GM23338 (cell line): ENCODE data around the gene SASS6. TPM values are rescaled to one million over a fixed set of nuclear protein-coding genes. Genes with fewer than 3 reads are reported as not detected.

Experiments used
- ATAC-seq: fragments of 200-7000 bp; cut with Tn5 transposase; 3 replicates; pipeline ENCODE4 v1.9.1; 2020
- DNase-seq: peaks from one replicate; pipeline ENCODE4 v3.0.0-alpha.2; 2015; ENCODE audit warnings: low spot score
- H2AFZ ChIP-seq: fragments of 200-600 bp; sonication (generic); 2 replicates; pipeline ENCODE4 v1.8.0; 2016; ENCODE audit warnings: antibody characterized with exemption, mild to moderate bottlenecking, moderate library complexity
- H3F3A ChIP-seq: fragments of 200-600 bp; sonication (generic); replicated peaks from 2 replicates; pipeline ENCODE4 v1.8.0; 2017; ENCODE audit warnings: antibody characterized with exemption, mixed run types, low read depth
- H3K27ac ChIP-seq: fragments of 200-600 bp; sonication (generic); 2 replicates; pipeline ENCODE4 v1.6.1; 2016; ENCODE audit warnings: low read depth
- H3K27me3 ChIP-seq: fragments of 200-600 bp; sonication (generic); 2 replicates; pipeline ENCODE4 v1.8.0; 2016; ENCODE audit warnings: mild to moderate bottlenecking, mixed run types, moderate library complexity; ENCODE audit not compliant: insufficient read depth
- H3K36me3 ChIP-seq: fragments of 200-600 bp; sonication (generic); 2 replicates; pipeline ENCODE4 v1.8.0; 2016; ENCODE audit warnings: mild to moderate bottlenecking; ENCODE audit not compliant: insufficient read depth
- H3K4me1 ChIP-seq: fragments of 200-600 bp; sonication (generic); 2 replicates; pipeline ENCODE4 v1.8.0; 2016; ENCODE audit warnings: mild to moderate bottlenecking, moderate library complexity; ENCODE audit not compliant: insufficient read depth
- H3K4me2 ChIP-seq: fragments of 200-600 bp; sonication (generic); 2 replicates; pipeline ENCODE4 v1.7.1; 2017; ENCODE audit warnings: mixed run types
- H3K4me3 ChIP-seq: fragments of 200-600 bp; sonication (generic); 2 replicates; pipeline ENCODE4 v1.6.1; 2016; ENCODE audit warnings: mixed run types
- H3K79me2 ChIP-seq: fragments of 200-600 bp; sonication (generic); replicated peaks from 2 replicates; pipeline ENCODE4 v1.8.0; 2017; ENCODE audit warnings: mild to moderate bottlenecking; ENCODE audit not compliant: insufficient read depth
- H3K9me2 ChIP-seq: fragments of 200-600 bp; sonication (generic); 2 replicates; pipeline ENCODE4 v1.8.0; 2017; ENCODE audit not compliant: insufficient read depth
- H4K20me1 ChIP-seq: fragments of 200-600 bp; sonication (generic); replicated peaks from 2 replicates; pipeline ENCODE4 v1.8.0; 2017; ENCODE audit warnings: mild to moderate bottlenecking; ENCODE audit not compliant: insufficient read depth
- H3K27ac Mint-ChIP-seq: 2 replicates; pipeline ENCODE4 v1.8.0; 2020; ENCODE audit warnings: inconsistent platforms, mild to moderate bottlenecking, moderate library complexity, mixed read lengths
- H3K27me3 Mint-ChIP-seq: 3 replicates; pipeline ENCODE4 v1.8.0; 2022; ENCODE audit warnings: low read depth, mild to moderate bottlenecking, moderate library complexity, mixed read lengths, inconsistent platforms; ENCODE audit not compliant: insufficient read depth, poor library complexity
- H3K36me3 Mint-ChIP-seq: 3 replicates; pipeline ENCODE4 v1.8.0; 2021; ENCODE audit warnings: low read depth, mild to moderate bottlenecking, inconsistent platforms, moderate library complexity, mixed read lengths
- H3K4me1 Mint-ChIP-seq: 3 replicates; pipeline ENCODE4 v1.8.0; 2020; ENCODE audit warnings: mild to moderate bottlenecking, inconsistent platforms, mixed read lengths
- H3K4me3 Mint-ChIP-seq: 3 replicates; pipeline ENCODE4 v1.8.0; 2021; ENCODE audit warnings: moderate library complexity, mild to moderate bottlenecking, inconsistent platforms, mixed read lengths
- H3K9me3 Mint-ChIP-seq: 3 replicates; pipeline ENCODE4 v1.8.0; 2020; ENCODE audit warnings: moderate library complexity, mild to moderate bottlenecking, inconsistent platforms, mixed read lengths
- CREB1 ChIP-seq: fragments of 250-450 bp; sonication (Bioruptor Pico); IDR thresholded peaks from 2 replicates; pipeline ENCODE4 v1.5.0; 2020; ENCODE audit warnings: low read depth, mild to moderate bottlenecking, moderate library complexity
- EZH2 ChIP-seq: fragments of 200-600 bp; sonication (generic); IDR thresholded peaks from one replicate; pipeline ENCODE4 v1.8.0; 2017; ENCODE audit warnings: antibody characterized with exemption, mild to moderate bottlenecking, low read depth; ENCODE audit not compliant: unreplicated experiment
- EZH2phosphoT487 ChIP-seq: fragments of 200-600 bp; sonication (generic); IDR thresholded peaks from one replicate; pipeline ENCODE4 v1.8.1; 2018; ENCODE audit warnings: antibody characterized with exemption; ENCODE audit not compliant: unreplicated experiment
- JUNB ChIP-seq: IDR thresholded peaks from one replicate; pipeline ENCODE4 v1.6.1; 2016; ENCODE audit warnings: antibody characterized with exemption; ENCODE audit not compliant: unreplicated experiment
- NANOG ChIP-seq: IDR thresholded peaks from 2 replicates; pipeline ENCODE4 v1.6.1; 2016; ENCODE audit warnings: antibody characterized with exemption, borderline replicate concordance
- POLR2AphosphoS5 ChIP-seq: IDR thresholded peaks from 2 replicates; pipeline ENCODE4 v1.6.1; 2016; ENCODE audit warnings: antibody characterized with exemption, low read depth
- STAT1 ChIP-seq: IDR thresholded peaks from one replicate; pipeline ENCODE4 v1.6.1; 2016; ENCODE audit warnings: antibody characterized with exemption; ENCODE audit not compliant: unreplicated experiment
- ZNF114 ChIP-seq: fragments of 250-450 bp; sonication (Bioruptor Pico); IDR thresholded peaks from 2 replicates; pipeline ENCODE4 v1.5.0; 2020; ENCODE audit warnings: mild to moderate bottlenecking, moderate library complexity
- ZNF331 ChIP-seq: fragments of 250-450 bp; sonication (Bioruptor Pico); IDR thresholded peaks from 2 replicates; pipeline ENCODE4 v1.5.0; 2020; ENCODE audit warnings: low read depth, mild to moderate bottlenecking, moderate library complexity
- polyA plus RNA-seq: library from polyadenylated mRNA; unstranded; fragments of >200 nt; fragmentation: Nextera tagmentation; extraction: Ambion mirVana; gene quantifications from 2 replicates; pipeline ENCODE4 v1.2.1, GENCODE V29; 2016
- total RNA-seq: library from RNA; depleted of rRNA; stranded (reverse); fragments of >200 nt; shearing (Covaris generic); gene quantifications from 2 replicates; pipeline ENCODE4 v1.2.3, GENCODE V29; 2014
- TF ChIP-seq, protein P1 (sequence below): IDR thresholded peaks from 2 replicates; pipeline ENCODE4 v1.6.1; 2016; ENCODE audit warnings: antibody characterized with exemption
- TF ChIP-seq, protein P2 (sequence below): IDR thresholded peaks from one replicate; pipeline ENCODE4 v1.6.1; 2018; ENCODE audit warnings: antibody characterized with exemption; ENCODE audit not compliant: unreplicated experiment
- TF ChIP-seq, protein P3 (sequence below), 2 experiments: fragments of 200-600 bp in 1 of 2; sonication (generic) in 1 of 2; conservative IDR thresholded peaks; 2 replicates each; pipeline versions ENCODE4 v1.5.1 to v1.6.1; 2016 to 2017; ENCODE audit warnings: antibody characterized with exemption in 2 of 2, low read depth in 2 of 2, mild to moderate bottlenecking in 2 of 2, moderate library complexity in 1 of 2
- TF ChIP-seq, protein P4 (sequence below): fragments of 250-450 bp; sonication (Bioruptor Pico); IDR thresholded peaks from 2 replicates; pipeline ENCODE4 v1.5.0; 2020; ENCODE audit warnings: mild to moderate bottlenecking, moderate library complexity

The SASS6 gene
- total and polyA plus RNA-seq, 2 experiments from 2014 or later, result 17.0 to 21.1 TPM

DNA sequence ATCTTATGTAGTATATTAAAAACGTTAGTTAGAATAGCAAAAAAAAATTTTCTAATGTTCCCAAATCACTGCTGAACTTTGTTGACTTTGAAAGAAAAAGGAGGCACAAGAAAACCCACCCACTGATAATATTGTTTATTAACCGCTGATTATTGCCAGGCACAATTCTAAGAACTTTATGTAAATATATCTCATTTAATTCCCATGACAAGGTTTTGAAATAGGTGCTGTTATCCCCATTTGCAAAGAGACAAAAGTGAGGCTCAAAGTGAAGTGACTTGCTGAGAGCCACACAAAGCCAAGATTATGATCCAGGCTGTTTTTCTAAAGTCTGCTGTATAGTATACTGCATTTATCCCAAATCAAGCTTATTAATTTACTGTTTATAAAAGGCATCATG is 56.4 kb downstream of the SASS6 start:
- no peaks in the 10 kb centered on the region for H3K9me2 ChIP-seq
- peak overlapping the region; percentile 19; the same call in 1 of the 2 replicates for H3K4me2 ChIP-seq
- Mint-ChIP-seq H3K36me3 (peaks cover 38% of the 10 kb centered on the region), H3K27me3 (peaks cover 4% of the 10 kb centered on the region), H3K9me3 (no peaks in the 10 kb centered on the region), H3K4me3 (no peak overlapping the region), H3K4me1 (peaks cover 3% of the 10 kb centered on the region; the same call in 2 of the 3 replicates), H3K27ac (no peak overlapping the region)
- H3K27ac ChIP-seq, result no peak overlapping the region
- H2AFZ ChIP-seq, result no peak overlapping the region
- no peak for DNase-seq
- no peaks in the 10 kb centered on the region for H3K27me3 ChIP-seq
- H3K4me3 ChIP-seq, result no peak overlapping the region
- no peak for ATAC-seq
- H3K79me2 ChIP-seq, result 0 out of 2 replicates have a peak, but pooled peaks cover 3% of the 10 kb centered on the region
- H4K20me1 ChIP-seq, result no peaks in the 10 kb centered on the region
- TF ChIP-seq ZNF114 (CRISPR knock-in tag) (no peak), EZH2 (no peak), POLR2AphosphoS5 (no peak), STAT1 (no peak), CREB1 (CRISPR knock-in tag) (no peak), NANOG (no peak), EZH2phosphoT487 (no peak), JUNB (no peak), ZNF331 (CRISPR knock-in tag) (no peak)
- TF ChIP-seq, protein P1, sequence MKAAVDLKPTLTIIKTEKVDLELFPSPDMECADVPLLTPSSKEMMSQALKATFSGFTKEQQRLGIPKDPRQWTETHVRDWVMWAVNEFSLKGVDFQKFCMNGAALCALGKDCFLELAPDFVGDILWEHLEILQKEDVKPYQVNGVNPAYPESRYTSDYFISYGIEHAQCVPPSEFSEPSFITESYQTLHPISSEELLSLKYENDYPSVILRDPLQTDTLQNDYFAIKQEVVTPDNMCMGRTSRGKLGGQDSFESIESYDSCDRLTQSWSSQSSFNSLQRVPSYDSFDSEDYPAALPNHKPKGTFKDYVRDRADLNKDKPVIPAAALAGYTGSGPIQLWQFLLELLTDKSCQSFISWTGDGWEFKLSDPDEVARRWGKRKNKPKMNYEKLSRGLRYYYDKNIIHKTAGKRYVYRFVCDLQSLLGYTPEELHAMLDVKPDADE, result no peak
- TF ChIP-seq, protein P2, sequence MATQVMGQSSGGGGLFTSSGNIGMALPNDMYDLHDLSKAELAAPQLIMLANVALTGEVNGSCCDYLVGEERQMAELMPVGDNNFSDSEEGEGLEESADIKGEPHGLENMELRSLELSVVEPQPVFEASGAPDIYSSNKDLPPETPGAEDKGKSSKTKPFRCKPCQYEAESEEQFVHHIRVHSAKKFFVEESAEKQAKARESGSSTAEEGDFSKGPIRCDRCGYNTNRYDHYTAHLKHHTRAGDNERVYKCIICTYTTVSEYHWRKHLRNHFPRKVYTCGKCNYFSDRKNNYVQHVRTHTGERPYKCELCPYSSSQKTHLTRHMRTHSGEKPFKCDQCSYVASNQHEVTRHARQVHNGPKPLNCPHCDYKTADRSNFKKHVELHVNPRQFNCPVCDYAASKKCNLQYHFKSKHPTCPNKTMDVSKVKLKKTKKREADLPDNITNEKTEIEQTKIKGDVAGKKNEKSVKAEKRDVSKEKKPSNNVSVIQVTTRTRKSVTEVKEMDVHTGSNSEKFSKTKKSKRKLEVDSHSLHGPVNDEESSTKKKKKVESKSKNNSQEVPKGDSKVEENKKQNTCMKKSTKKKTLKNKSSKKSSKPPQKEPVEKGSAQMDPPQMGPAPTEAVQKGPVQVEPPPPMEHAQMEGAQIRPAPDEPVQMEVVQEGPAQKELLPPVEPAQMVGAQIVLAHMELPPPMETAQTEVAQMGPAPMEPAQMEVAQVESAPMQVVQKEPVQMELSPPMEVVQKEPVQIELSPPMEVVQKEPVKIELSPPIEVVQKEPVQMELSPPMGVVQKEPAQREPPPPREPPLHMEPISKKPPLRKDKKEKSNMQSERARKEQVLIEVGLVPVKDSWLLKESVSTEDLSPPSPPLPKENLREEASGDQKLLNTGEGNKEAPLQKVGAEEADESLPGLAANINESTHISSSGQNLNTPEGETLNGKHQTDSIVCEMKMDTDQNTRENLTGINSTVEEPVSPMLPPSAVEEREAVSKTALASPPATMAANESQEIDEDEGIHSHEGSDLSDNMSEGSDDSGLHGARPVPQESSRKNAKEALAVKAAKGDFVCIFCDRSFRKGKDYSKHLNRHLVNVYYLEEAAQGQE, result no peak
- TF ChIP-seq, protein P3, sequence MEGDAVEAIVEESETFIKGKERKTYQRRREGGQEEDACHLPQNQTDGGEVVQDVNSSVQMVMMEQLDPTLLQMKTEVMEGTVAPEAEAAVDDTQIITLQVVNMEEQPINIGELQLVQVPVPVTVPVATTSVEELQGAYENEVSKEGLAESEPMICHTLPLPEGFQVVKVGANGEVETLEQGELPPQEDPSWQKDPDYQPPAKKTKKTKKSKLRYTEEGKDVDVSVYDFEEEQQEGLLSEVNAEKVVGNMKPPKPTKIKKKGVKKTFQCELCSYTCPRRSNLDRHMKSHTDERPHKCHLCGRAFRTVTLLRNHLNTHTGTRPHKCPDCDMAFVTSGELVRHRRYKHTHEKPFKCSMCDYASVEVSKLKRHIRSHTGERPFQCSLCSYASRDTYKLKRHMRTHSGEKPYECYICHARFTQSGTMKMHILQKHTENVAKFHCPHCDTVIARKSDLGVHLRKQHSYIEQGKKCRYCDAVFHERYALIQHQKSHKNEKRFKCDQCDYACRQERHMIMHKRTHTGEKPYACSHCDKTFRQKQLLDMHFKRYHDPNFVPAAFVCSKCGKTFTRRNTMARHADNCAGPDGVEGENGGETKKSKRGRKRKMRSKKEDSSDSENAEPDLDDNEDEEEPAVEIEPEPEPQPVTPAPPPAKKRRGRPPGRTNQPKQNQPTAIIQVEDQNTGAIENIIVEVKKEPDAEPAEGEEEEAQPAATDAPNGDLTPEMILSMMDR (conservative IDR thresholded peaks at IDR 0.05; ENCODE audit: low read depth in 2 of 2), result no peak
- TF ChIP-seq, protein P4, sequence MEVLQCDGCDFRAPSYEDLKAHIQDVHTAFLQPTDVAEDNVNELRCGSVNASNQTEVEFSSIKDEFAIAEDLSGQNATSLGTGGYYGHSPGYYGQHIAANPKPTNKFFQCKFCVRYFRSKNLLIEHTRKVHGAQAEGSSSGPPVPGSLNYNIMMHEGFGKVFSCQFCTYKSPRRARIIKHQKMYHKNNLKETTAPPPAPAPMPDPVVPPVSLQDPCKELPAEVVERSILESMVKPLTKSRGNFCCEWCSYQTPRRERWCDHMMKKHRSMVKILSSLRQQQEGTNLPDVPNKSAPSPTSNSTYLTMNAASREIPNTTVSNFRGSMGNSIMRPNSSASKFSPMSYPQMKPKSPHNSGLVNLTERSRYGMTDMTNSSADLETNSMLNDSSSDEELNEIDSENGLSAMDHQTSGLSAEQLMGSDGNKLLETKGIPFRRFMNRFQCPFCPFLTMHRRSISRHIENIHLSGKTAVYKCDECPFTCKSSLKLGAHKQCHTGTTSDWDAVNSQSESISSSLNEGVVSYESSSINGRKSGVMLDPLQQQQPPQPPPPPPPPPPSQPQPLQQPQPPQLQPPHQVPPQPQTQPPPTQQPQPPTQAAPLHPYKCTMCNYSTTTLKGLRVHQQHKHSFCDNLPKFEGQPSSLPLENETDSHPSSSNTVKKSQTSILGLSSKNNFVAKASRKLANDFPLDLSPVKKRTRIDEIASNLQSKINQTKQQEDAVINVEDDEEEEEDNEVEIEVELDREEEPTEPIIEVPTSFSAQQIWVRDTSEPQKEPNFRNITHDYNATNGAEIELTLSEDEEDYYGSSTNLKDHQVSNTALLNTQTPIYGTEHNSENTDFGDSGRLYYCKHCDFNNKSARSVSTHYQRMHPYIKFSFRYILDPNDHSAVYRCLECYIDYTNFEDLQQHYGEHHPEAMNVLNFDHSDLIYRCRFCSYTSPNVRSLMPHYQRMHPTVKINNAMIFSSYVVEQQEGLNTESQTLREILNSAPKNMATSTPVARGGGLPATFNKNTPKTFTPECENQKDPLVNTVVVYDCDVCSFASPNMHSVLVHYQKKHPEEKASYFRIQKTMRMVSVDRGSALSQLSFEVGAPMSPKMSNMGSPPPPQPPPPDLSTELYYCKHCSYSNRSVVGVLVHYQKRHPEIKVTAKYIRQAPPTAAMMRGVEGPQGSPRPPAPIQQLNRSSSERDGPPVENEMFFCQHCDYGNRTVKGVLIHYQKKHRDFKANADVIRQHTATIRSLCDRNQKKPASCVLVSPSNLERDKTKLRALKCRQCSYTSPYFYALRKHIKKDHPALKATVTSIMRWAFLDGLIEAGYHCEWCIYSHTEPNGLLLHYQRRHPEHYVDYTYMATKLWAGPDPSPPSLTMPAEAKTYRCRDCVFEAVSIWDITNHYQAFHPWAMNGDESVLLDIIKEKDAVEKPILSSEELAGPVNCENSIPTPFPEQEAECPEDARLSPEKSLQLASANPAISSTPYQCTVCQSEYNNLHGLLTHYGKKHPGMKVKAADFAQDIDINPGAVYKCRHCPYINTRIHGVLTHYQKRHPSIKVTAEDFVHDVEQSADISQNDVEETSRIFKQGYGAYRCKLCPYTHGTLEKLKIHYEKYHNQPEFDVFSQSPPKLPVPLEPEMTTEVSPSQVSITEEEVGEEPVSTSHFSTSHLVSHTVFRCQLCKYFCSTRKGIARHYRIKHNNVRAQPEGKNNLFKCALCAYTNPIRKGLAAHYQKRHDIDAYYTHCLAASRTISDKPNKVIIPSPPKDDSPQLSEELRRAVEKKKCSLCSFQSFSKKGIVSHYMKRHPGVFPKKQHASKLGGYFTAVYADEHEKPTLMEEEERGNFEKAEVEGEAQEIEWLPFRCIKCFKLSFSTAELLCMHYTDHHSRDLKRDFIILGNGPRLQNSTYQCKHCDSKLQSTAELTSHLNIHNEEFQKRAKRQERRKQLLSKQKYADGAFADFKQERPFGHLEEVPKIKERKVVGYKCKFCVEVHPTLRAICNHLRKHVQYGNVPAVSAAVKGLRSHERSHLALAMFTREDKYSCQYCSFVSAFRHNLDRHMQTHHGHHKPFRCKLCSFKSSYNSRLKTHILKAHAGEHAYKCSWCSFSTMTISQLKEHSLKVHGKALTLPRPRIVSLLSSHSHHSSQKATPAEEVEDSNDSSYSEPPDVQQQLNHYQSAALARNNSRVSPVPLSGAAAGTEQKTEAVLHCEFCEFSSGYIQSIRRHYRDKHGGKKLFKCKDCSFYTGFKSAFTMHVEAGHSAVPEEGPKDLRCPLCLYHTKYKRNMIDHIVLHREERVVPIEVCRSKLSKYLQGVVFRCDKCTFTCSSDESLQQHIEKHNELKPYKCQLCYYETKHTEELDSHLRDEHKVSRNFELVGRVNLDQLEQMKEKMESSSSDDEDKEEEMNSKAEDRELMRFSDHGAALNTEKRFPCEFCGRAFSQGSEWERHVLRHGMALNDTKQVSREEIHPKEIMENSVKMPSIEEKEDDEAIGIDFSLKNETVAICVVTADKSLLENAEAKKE, result no peak
- no peaks in the 10 kb centered on the region for H3K4me1 ChIP-seq
- peaks cover 23% of the 10 kb centered on the region for H3K36me3 ChIP-seq
- no peaks in the 10 kb centered on the region for H3F3A ChIP-seq
